ENCODE results near the gene FADD.

Gene FADD

DNA sequence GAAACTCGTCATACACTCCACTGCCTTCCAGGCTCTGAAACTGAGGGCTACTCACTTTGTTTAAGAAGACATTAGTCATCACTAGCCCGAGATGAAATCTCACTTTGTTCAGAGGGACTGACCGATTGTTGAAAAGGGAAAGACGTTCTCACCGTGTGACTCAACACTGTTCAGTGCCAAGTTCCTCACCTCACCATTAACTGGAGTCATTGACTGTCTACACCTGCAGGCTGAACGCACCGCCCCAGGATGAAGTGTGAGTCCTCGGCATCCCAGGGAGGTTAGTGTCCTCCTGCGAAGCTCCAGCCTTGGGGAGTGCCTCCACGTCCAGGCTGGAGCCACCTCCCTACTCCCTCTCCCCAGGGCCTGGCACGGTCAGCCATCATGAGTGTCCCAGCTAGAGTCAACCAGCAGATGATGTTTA, 30.4 kb downstream of the FADD start:
- DNase-seq (ENCODE audit: low read depth), result no peak
- no peak overlapping the region for H3K4me3 ChIP-seq (ENCODE audit: low read depth, low read length)
- TF ChIP-seq, protein P1, sequence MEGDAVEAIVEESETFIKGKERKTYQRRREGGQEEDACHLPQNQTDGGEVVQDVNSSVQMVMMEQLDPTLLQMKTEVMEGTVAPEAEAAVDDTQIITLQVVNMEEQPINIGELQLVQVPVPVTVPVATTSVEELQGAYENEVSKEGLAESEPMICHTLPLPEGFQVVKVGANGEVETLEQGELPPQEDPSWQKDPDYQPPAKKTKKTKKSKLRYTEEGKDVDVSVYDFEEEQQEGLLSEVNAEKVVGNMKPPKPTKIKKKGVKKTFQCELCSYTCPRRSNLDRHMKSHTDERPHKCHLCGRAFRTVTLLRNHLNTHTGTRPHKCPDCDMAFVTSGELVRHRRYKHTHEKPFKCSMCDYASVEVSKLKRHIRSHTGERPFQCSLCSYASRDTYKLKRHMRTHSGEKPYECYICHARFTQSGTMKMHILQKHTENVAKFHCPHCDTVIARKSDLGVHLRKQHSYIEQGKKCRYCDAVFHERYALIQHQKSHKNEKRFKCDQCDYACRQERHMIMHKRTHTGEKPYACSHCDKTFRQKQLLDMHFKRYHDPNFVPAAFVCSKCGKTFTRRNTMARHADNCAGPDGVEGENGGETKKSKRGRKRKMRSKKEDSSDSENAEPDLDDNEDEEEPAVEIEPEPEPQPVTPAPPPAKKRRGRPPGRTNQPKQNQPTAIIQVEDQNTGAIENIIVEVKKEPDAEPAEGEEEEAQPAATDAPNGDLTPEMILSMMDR (IDR thresholded peaks at IDR 0.05; ENCODE audit: control insufficient read depth, extremely low read depth, insufficient read depth), result no peak

DNA sequence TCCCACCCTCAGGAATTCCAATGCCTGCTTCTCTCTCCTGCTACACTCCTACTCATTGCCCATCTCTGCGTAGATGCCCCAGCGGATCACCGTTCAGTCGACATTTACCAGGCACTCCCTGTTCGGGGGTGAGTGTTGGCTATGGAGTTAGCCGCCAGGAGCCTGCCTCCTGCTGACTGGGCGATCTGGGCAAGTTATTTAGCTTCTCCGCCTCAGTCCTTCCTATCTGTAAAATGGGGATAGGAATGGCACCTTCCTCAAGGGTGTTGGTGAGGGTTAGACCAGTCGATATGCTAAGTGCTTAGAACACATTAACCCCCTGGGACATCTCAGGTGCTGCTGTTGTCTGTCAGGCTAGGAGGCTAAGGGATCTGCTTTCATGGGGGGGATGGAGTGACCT, 30.9 kb downstream of the FADD start:
- H3K4me3 ChIP-seq (ENCODE audit: low read depth, low read length), result no peak overlapping the region
- DNase-seq (ENCODE audit: low read depth), result no peak
- TF ChIP-seq, protein P1 (IDR thresholded peaks at IDR 0.05; ENCODE audit: control insufficient read depth, extremely low read depth, insufficient read depth), result no peak

DNA sequence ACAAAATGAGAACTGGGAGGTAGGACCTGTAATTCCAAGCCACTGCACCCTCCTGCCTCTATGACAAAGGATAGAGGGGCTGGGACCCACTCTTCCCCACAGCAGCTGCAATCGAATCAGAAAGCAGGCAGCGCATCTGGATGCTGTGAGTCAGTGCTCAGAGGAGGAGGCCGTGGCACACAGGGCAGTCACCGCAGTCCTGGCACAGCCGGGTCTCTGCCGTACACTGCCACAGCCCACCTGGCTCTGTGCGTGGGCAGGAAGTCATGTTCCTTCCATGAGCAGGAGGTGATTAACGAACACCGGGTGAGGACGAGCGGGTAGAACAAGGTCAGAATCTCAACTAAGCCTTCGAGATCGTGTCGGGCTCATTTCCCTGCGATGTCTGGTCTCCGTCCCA, 37.2 kb downstream of the FADD start:
- TF ChIP-seq, protein P1 (IDR thresholded peaks at IDR 0.05; ENCODE audit: control insufficient read depth, extremely low read depth, insufficient read depth), result no peak
- DNase-seq (ENCODE audit: low read depth), result no peak
- no peak overlapping the region for H3K4me3 ChIP-seq (ENCODE audit: low read depth, low read length)

DNA sequence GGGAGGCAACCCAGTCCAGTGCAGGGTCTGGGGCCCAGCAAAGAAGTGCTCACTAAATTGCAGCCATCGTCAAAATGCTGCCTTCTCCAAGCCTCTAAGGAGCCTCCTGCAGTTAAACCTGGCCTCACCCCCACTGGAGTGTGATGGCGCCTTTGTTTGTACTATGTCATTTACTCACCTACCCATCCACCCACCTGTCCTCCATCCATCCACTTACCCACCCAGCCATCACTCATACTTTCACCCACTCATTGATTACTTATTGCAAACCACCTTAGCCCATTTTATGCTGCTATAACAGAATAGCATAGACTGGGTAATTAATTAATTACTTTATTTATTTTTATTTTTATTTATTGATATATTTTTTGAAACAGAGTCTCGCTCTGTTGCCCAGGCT, 38.6 kb downstream of the FADD start:
- TF ChIP-seq, protein P1 (IDR thresholded peaks at IDR 0.05; ENCODE audit: control insufficient read depth, extremely low read depth, insufficient read depth), result no peak
- DNase-seq (ENCODE audit: low read depth), result no peak

DNA sequence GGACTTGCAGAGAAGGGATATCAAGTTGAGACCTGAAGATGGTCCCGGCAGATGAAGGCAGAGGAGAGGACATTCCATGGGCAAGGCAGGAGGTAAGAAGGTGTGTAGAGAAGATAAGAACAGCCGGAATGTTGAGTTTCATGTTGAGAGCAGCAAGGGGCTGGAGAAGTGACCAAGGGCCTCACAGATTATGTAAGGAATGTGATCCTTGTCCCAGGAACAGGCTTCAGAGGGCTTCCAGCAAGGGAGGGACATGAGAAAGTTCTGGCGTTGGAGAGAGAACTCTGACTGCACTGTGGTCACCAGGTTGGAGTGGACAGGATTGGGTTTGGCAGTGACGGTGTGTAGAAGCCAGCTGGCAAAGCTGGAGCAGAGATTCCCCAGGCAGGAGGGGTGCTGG, 39.8 kb downstream of the FADD start:
- H3K4me3 ChIP-seq (ENCODE audit: low read depth, low read length), result no peak overlapping the region
- TF ChIP-seq, protein P1 (IDR thresholded peaks at IDR 0.05; ENCODE audit: control insufficient read depth, extremely low read depth, insufficient read depth), result no peak
- DNase-seq (ENCODE audit: low read depth), result no peak

More for the DNA sequence above, 38.6 kb downstream of the FADD start:
- no peak overlapping the region for H3K4me3 ChIP-seq (ENCODE audit: low read depth, low read length)

DNA sequence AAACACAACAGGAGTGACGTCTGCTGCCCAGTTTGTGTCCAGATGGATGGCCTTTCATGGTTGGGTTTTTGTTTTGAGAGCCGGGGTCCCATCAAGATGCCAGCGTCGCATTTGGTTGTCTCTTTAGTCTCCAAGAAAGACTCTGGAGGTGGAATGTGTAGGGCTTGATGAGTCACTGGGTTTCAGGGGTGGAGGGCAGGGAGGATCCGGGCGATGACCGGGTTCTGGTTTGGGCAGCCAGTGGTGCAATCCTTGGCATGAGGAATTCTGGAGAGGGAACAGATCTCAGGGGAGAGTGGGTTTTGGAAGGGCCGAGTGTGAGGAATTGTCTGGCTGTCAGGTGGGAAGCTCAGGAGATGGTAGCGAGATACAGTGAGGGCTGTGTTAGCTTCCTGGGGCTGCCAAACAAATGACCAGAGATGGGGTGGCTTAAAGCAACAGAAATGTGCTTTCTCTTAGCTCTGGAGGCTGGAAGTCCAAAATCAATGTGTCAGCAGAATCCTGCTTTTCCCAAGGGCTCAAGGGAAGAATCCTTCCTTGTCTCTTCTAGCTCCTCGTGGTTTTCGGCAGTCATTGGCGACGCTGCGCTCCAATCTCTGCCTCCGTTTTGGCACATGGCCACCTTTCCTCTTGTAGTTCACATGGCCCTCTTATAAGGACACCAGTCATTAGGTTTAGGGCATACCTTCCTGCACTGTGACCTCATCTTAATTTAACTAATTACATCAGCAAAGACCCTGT, 41.0 kb downstream of the FADD start:
- DNase-seq (ENCODE audit: low read depth), result no peak
- no peak overlapping the region for H3K4me3 ChIP-seq (ENCODE audit: low read depth, low read length)
- TF ChIP-seq, protein P1 (IDR thresholded peaks at IDR 0.05; ENCODE audit: control insufficient read depth, extremely low read depth, insufficient read depth), result no peak

DNA sequence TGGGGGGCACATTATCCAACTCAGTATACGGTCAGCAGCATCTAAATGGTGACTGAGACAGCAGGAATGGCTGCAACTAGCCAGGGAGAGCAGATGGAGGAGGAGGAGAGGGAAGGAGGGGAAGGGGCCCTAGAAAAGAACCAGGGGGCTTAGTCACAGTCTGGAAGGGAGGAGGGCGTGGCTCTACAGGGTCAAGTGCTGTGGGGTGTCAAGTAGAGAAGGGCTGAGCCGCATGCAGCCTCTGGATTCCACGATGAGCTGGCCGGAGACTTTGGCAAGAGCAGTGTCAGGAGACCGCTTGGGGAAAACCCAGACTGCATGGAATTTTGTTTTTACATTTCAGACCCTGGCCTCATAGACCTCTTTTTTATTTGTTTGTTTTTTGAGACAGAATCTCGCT, 41.6 kb downstream of the FADD start:
- TF ChIP-seq, protein P1 (IDR thresholded peaks at IDR 0.05; ENCODE audit: control insufficient read depth, extremely low read depth, insufficient read depth), result no peak
- no peak overlapping the region for H3K4me3 ChIP-seq (ENCODE audit: low read depth, low read length)
- DNase-seq (ENCODE audit: low read depth), result no peak
